Natural killer cell treated with Interleukin-12 subunit alpha and Interleukin-12 subunit beta and Interleukin-15 and Interleukin-18, amount 100 ng/mL, for 72 hours (primary cell): ENCODE measurements around the gene CLDN18. TPM values are rescaled to one million over a fixed set of nuclear protein-coding genes. Genes with fewer than 3 reads are reported as not detected.

Source experiments
- ATAC-seq, 2 donors: fragments of 150-1000 bp; cut with Tn5 transposase in 1 of 2; sonication (Bioruptor Pico), chemical (Tn5 transposase) in 1 of 2; 2 replicates each; pipeline ENCODE4 v1.10.0; 2021
- DNase-seq: peaks from one replicate; pipeline ENCODE4 v3.0.0; 2022; ENCODE audit warnings: low spot score
- H3K27ac Mint-ChIP-seq, 2 donors: 1 replicate in 1 of 2; 2 replicates in 1 of 2; pipeline ENCODE4 v1.8.0; 2022; ENCODE audit warnings: mixed read lengths in 2 of 2, mild to moderate bottlenecking in 1 of 2, moderate library complexity in 1 of 2
- H3K27me3 Mint-ChIP-seq, 2 donors: 1 replicate in 1 of 2; 2 replicates in 1 of 2; pipeline ENCODE4 v1.8.0; 2022; ENCODE audit warnings: mixed read lengths in 2 of 2
- H3K36me3 Mint-ChIP-seq: one replicate; pipeline ENCODE4 v1.8.0; 2022; ENCODE audit warnings: mixed read lengths
- H3K4me1 Mint-ChIP-seq, 2 donors: 1 replicate in 1 of 2; 2 replicates in 1 of 2; pipeline ENCODE4 v1.8.0; 2022; ENCODE audit warnings: low read depth in 2 of 2, mixed read lengths in 2 of 2, mild to moderate bottlenecking in 1 of 2
- H3K4me3 Mint-ChIP-seq: one replicate; pipeline ENCODE4 v1.8.0; 2022; ENCODE audit warnings: mixed read lengths
- H3K9me3 Mint-ChIP-seq: 2 replicates; pipeline ENCODE4 v1.8.0; 2022; ENCODE audit warnings: mixed read lengths
- total RNA-seq, 2 donors: library from RNA; stranded (reverse); gene quantifications; one replicate each; pipeline ENCODE4 v1.2.3, GENCODE V29; 2022

Gene CLDN18
- total RNA-seq: not detected

DNA sequence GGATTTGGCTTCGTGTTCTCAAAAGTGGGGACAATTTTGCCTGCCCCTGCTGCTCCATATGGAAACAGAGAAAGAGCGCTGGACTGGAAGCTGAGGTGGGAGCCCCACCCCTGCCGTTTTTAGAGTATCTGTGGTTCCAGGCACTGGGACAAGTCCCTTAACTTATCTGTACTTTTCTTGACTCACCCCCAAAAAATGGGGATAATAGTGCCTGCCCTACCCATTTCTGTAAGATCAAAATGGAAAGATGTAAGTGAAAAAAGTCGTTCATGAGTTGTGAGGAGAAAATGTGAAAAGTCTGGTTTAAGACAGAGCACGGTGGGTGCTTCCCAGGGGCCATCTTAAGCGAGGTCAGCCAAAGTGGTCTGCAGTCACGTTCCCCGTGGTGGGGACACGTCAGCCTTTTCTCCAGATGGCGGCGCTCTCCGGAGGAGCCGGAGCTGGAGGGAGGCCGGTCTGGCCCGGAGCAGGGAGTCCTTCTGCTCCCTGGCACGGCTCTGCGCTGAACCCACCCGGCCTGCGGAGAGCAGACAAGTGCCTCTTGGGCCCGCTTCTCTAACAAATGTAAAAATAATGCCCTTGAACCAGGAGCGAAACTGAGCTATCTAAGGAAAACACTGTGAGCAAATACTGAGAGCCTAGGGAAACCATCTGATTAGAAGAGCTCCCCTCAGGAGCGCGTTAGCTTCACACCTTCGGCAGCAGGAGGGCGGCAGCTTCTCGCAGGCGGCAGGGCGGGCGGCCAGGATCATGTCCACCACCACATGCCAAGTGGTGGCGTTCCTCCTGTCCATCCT, at the start of gene CLDN18:
CLDN18 (plus strand) TSS at position 690 of the 797 bp plus-strand sequence; CDS start at position 751, 61 bp downstream.
- peaks cover 5 to 7% of the 10 kb centered on the region in 2 donors for H3K27me3 Mint-ChIP-seq
- peaks cover 2% of the 10 kb centered on the region for H3K9me3 Mint-ChIP-seq
- H3K4me1 Mint-ChIP-seq: no peaks in the 10 kb centered on the region
- H3K4me3 Mint-ChIP-seq: no peak within 1 kb of the TSS
- DNase-seq (no peak), ATAC-seq (no peak)
- no peak within 1 kb of the TSS for H3K27ac Mint-ChIP-seq
- no peaks in the 10 kb centered on the region for H3K36me3 Mint-ChIP-seq

DNA sequence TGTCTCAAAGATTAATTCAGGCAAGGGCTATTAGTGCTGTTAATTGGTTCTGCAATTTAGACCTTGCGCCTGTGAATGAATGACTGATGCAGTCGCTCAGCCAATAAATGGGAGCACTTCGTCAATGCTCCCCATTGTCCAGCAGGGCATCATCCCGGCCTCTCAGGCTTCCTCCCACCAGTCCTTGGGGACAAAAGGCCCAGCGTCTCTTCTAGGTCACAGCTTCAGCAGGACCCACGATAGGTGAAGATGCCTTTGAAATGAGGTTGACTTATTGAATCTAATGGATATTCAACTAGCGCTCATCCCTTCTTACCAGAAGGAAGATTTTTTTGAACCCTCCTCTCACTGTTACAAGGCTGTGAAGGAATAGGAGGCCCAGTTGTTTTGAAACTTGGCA, 47.7 kb upstream of the CLDN18 start:
- DNase-seq (no peak), ATAC-seq (no peak)
- Mint-ChIP-seq H3K4me1 (no peaks in the 10 kb centered on the region), H3K36me3 (no peaks in the 10 kb centered on the region), H3K4me3 (no peak overlapping the region), H3K27ac (no peak overlapping the region), H3K27me3 (peaks cover 8 to 18% of the 10 kb centered on the region in 2 donors), H3K9me3 (no peaks in the 10 kb centered on the region)

DNA sequence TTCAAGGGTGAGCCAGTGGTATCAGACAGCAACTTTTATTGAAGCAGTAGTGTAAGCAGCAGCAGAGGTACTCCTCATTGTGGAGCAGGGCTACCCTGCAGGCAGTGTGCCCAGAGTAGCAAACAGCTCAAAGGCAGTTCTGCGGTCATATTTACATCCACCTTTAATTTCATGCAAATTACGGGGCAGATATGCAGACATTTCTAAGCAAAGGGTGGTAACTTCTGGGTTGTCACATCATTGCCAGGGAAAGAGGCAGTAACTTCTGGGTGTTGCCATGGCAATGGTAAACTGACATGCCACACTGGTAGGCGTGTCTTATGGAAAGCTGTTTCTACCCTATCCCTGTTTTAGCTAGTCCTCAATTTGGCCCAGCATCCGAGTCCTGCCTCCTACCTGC, 46.5 kb upstream of the CLDN18 start:
- DNase-seq (no peak), ATAC-seq (peak in 1 of 2 donors; percentile 24)
- H3K4me3 Mint-ChIP-seq: no peak overlapping the region
- no peak overlapping the region for H3K27ac Mint-ChIP-seq
- peaks cover 6% of the 10 kb centered on the region in 2 donors for H3K27me3 Mint-ChIP-seq
- H3K36me3 Mint-ChIP-seq: no peaks in the 10 kb centered on the region
- no peaks in the 10 kb centered on the region for H3K4me1 Mint-ChIP-seq
- no peaks in the 10 kb centered on the region for H3K9me3 Mint-ChIP-seq

DNA sequence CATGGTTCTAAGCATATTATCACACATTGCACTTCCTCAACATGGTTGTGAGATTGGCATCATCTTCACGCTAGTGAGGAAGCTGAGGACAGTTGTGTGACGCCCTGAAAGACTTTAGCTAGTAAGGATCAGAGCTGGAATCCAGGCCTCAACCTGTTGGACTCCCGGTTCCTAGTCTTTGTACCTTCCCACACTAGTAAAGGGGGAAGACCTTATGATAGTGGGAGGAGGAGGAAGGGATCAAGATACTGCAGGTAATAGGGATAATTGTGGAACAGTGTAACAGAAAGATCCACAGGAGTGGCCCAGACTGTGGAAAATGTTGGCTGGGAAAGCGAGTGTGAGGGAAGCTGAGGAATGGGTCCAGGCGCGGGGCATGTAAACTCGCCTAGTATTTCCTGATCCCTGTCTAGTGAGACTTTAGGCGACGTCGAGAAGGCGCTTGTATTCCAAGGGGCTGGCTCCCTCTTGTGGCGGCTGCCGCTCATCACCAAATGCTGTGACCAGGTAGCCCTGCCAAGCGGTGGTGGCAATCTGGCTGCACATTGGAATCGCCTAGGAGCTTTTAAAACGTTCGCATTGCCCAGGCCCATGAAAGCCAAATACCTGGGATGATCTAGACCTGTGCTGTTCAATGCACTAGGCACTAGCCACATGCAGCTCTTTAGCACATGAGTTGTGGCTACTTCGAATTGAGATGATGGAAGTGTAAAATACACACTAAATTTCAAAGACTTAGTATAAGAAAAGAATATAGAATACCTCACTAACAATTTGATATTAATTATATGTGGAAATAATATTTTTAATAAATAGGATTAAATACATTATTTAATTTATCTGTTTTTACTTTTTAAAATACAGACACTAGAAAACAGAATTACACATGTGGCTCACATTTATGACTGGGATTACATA, 38.8 kb upstream of the CLDN18 start:
- DNase-seq (peak; percentile 65), ATAC-seq (peak in 1 of 2 donors; percentile 68)
- no peak overlapping the region for H3K4me3 Mint-ChIP-seq
- H3K27ac Mint-ChIP-seq: no peak overlapping the region
- peaks cover 3 to 10% of the 10 kb centered on the region in 2 donors for H3K27me3 Mint-ChIP-seq
- H3K9me3 Mint-ChIP-seq: no peaks in the 10 kb centered on the region
- H3K36me3 Mint-ChIP-seq: no peaks in the 10 kb centered on the region
- no peaks in the 10 kb centered on the region for H3K4me1 Mint-ChIP-seq

DNA sequence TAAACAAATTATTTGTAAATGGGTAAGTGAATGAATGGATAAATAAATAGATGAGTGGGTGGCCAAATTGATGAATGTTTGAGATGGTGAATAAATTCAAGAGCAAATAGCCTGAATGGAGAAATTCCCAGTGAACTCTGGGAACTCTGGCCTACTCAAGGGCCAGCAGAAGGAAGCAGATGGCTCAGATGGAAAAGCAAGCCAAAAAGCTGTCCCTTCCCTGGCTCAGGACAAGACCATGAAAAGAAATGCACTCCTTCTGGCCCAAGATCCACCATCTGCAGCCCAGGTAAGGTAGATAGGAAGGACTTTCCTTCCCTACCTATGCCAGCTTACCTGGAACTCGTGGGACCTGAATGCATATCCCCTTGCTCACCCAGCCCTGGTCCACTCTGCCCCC, 37.6 kb upstream of the CLDN18 start:
- DNase-seq (no peak), ATAC-seq (no peak)
- Mint-ChIP-seq H3K27ac (no peak overlapping the region), H3K4me1 (no peaks in the 10 kb centered on the region), H3K4me3 (no peak overlapping the region), H3K9me3 (no peaks in the 10 kb centered on the region), H3K36me3 (no peaks in the 10 kb centered on the region), H3K27me3 (peaks cover 3 to 10% of the 10 kb centered on the region in 2 donors)

DNA sequence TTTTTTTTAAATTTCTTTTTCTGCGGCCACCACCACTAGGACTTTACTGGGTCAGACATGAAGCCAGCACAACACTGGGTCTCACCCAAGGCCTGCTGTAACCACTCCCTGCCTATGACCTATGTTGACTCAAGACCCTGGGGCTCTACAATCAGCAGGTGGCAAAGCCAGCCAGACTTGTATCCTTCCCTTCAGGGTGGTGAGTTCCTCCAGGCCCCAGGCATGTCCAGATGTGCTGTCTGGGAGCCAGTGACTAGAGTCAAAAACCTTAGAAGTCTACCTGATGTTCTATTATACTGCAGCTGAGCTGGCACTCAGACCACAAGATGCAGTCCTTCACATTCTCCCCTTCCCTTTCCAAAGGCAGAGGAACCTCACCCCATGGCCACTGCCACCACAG, 31.6 kb upstream of the CLDN18 start:
- H3K4me1 Mint-ChIP-seq: no peaks in the 10 kb centered on the region
- H3K27ac Mint-ChIP-seq: no peak overlapping the region

DNA sequence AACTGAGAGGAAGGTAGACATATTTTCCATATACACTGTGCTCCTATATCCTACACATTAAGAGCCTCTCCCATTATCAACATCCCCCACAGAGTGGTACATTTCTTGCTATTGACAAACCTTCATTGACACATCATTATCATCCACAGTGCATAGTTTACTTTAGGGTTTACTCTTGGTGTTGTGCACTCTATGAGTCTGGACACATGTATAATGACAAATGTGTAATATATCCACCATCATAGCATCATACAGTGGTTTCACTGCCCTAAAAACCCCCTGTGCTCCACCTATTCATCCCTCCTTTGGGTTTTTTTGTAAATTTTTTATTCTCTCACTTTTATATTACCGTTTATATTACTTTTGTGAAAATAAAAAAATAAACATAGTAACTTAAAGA, 22.2 kb upstream of the CLDN18 start:
- Mint-ChIP-seq H3K4me3 (no peak overlapping the region), H3K27ac (no peak overlapping the region), H3K27me3 (peaks cover 0 to 2% of the 10 kb centered on the region in 2 donors), H3K9me3 (no peaks in the 10 kb centered on the region), H3K4me1 (no peaks in the 10 kb centered on the region), H3K36me3 (no peaks in the 10 kb centered on the region)
- no peak for ATAC-seq
- no peak for DNase-seq

More for the DNA sequence above, 31.6 kb upstream of the CLDN18 start:
- Mint-ChIP-seq H3K9me3 (peaks cover 8% of the 10 kb centered on the region), H3K4me3 (no peak overlapping the region), H3K36me3 (no peaks in the 10 kb centered on the region), H3K27me3 (no peaks in the 10 kb centered on the region)
- no peak for ATAC-seq
- no peak for DNase-seq

DNA sequence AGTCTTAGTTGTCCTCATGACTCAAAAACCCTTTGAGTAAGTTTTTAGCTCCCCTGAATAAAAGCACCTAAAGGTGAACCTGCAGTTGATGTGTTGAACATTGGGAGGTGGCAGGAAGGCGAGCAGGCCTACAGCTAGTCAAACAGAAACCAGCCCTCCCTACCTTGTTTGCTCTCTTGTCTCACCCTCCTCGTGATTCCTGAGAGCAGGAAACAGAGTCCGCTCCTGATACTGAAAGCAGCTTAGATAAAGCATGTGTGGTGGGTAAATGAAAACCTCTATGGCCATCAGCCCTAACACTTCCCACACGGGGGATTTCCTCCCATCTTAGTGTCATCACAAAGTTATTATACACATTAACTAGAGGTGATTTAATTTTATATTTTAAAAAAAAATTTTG, 21.8 kb upstream of the CLDN18 start:
- no peaks in the 10 kb centered on the region for H3K4me1 Mint-ChIP-seq
- H3K27ac Mint-ChIP-seq: no peak overlapping the region
- no peak for DNase-seq
- no peaks in the 10 kb centered on the region for H3K36me3 Mint-ChIP-seq
- H3K27me3 Mint-ChIP-seq: peaks cover 0 to 2% of the 10 kb centered on the region in 2 donors
- H3K9me3 Mint-ChIP-seq: no peaks in the 10 kb centered on the region
- no peak overlapping the region for H3K4me3 Mint-ChIP-seq
- ATAC-seq: no peak

DNA sequence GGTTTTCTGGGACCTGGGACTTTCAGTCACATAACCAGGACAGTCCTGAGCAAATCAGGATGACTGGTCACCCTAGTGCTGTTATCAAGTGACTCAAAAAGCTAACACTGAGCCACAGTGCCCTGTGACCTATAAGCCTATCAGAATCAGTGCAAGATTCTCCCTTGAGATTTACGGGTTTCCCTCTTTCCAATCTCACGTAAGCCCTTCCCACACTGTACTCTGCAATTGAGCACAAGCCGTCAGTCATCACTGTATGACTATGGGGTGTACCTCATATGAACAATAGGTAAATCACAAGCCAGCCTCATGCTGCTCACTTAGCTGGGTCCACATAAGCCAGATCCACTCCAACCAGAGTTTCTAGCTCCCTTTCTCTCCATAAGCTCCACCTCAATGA, 21.0 kb upstream of the CLDN18 start:
- Mint-ChIP-seq H3K9me3 (peaks cover 2% of the 10 kb centered on the region), H3K27ac (no peak overlapping the region), H3K36me3 (peaks cover 2% of the 10 kb centered on the region), H3K4me3 (no peak overlapping the region), H3K27me3 (peaks cover 2 to 8% of the 10 kb centered on the region in 2 donors), H3K4me1 (no peaks in the 10 kb centered on the region)
- no peak for DNase-seq
- no peak for ATAC-seq

DNA sequence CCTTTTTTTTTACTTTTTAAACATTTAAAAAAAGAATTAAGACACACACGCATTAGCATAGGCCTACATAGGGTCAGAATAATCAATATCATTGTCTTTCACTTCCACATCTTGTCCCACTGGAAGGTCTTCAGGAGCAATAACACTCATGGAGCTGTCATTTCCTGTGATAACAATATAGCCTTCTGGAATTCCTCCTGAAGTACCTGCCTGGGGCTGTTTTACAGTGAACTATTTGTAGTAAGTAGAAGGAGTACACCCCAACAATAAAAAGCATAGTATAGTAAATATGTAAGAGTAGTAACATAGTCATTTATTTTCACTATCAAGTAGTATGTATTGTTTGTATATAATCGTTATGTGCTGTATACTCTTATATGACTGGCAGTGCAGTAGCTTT, 19.5 kb upstream of the CLDN18 start:
- DNase-seq (no peak), ATAC-seq (no peak)
- Mint-ChIP-seq H3K27ac (no peak overlapping the region), H3K36me3 (peaks cover 12% of the 10 kb centered on the region), H3K4me1 (no peaks in the 10 kb centered on the region), H3K9me3 (peaks cover 3% of the 10 kb centered on the region), H3K4me3 (no peak overlapping the region), H3K27me3 (peaks cover 2 to 22% of the 10 kb centered on the region in 2 donors)

DNA sequence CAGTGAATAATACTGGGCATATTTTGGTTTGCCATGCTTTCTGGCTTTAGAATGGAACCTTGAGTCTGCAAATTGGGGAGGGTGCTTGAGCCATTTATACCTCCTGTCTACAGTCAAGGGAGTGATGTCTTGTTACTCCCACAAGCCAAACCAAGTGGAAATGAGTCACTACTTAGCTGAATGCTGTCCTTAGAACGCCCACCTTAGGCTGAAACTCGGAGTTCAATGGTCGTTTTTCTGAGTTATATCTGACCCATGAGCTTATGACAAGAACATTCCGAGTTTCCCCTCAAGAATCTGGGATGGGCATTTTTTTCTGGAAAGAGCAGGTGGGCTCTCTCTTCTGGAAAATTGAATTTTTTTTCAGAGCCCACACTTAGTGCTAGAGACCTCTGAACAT, 17.4 kb upstream of the CLDN18 start:
- peaks cover 12% of the 10 kb centered on the region for H3K36me3 Mint-ChIP-seq
- peaks cover 4 to 31% of the 10 kb centered on the region in 2 donors for H3K27me3 Mint-ChIP-seq
- H3K4me3 Mint-ChIP-seq: no peak overlapping the region
- DNase-seq (no peak), ATAC-seq (no peak)
- H3K9me3 Mint-ChIP-seq: peaks cover 3% of the 10 kb centered on the region
- no peak overlapping the region for H3K27ac Mint-ChIP-seq
- no peaks in the 10 kb centered on the region for H3K4me1 Mint-ChIP-seq

DNA sequence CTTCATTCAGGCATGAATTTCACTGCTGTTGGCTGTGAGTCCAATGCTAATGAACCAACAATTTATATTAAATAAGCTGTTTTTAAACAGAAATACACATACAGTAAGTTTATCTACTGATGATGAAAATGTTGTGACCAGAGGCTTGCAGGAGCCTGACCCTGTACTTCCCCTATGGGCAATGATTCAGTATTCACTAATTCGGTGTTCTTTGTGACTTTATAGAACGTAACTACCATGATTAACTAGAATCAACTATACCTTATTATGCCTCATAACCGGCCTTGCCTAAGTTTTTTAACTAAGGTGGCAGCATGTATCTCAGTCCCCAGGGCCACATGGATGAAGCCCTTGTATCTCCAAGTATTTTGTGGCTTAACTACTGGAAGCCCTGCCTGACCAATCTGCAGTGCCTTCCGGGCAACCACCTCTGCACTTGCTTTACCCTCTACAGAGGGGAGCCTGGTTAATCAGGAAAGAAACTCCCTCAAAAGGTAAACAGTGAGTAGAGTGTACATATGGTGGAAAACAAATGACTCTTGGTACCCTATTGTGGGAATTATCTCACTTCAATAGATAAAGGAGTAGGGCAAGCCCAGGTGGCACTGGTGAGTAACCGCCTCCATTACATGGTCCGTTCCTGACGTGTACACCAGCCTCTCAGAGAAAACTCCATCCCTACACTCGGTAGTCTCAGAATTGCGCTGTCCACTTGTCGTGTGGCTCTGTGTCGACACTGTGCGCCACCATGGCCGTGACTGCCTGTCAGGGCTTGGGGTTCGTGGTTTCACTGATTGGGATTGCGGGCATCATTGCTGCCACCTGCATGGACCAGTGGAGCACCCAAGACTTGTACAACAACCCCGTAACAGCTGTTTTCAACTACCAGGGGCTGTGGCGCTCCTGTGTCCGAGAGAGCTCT, 11.6 kb upstream of the CLDN18 start:
- Mint-ChIP-seq H3K9me3 (peaks cover 8% of the 10 kb centered on the region), H3K27ac (no peak overlapping the region), H3K4me3 (no peak overlapping the region), H3K4me1 (no peaks in the 10 kb centered on the region), H3K27me3 (peaks cover 2 to 36% of the 10 kb centered on the region in 2 donors), H3K36me3 (peaks cover 12% of the 10 kb centered on the region)
- DNase-seq: no peak
- peak in 1 of 2 donors; percentile 13 for ATAC-seq

DNA sequence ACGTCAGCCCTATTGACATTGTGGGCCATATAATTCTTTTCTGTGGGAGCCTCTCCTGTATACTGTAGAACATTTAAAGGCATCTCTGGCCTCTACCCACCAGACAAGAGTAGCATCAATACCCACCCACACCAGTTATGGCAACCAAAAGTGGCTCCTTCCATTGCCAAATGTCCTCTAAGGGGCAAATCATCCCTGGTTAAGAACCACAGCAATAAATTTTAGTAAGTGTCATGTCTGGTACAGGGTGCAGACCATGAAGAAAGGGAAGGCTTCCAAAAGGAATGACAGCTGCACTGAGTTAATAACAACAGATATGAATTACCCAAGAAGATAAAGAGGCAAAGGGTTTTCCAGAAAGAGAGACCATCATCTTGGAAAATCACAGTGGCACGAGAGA, 6.9 kb upstream of the CLDN18 start:
- Mint-ChIP-seq H3K9me3 (peaks cover 5% of the 10 kb centered on the region), H3K4me1 (no peaks in the 10 kb centered on the region), H3K27me3 (peaks cover 0 to 7% of the 10 kb centered on the region in 2 donors), H3K4me3 (no peak overlapping the region), H3K36me3 (no peaks in the 10 kb centered on the region), H3K27ac (no peak overlapping the region)
- DNase-seq (no peak), ATAC-seq (no peak)
